Psoas muscle (tissue), 8 donors: ENCODE results near the gene ZBTB16. TPM values are rescaled to one million over a fixed set of nuclear protein-coding genes. Genes with fewer than 3 reads are reported as not detected.

Source experiments
- ATAC-seq, 4 donors: fragments of 200-7000 bp; cut with Tn5 transposase; one replicate each; pipeline ENCODE4 v1.9.1; 2020; ENCODE audit warnings: moderate library complexity in 3 of 4, mild to moderate bottlenecking in 2 of 4
- DNase-seq, 2 donors: peaks; one replicate each; pipeline ENCODE4 v3.0.0-alpha.2; 2020
- H3K27ac ChIP-seq: fragments of 200-600 bp; one replicate; pipeline ENCODE4 v1.8.0; 2022
- H3K27me3 ChIP-seq, 3 donors: fragments of 200-600 bp in 1 of 3; one replicate each; pipeline versions ENCODE4 v1.6.1 to v1.8.0; 2013 to 2022; ENCODE audit warnings: low read length in 2 of 3, mild to moderate bottlenecking in 2 of 3, moderate library complexity in 1 of 3; ENCODE audit not compliant: insufficient read depth in 3 of 3
- H3K36me3 ChIP-seq, 2 donors: fragments of 200-600 bp in 1 of 2; one replicate each; pipeline versions ENCODE4 v1.6.1 to v1.8.0; 2013 to 2022; ENCODE audit warnings: low read depth in 1 of 2, mild to moderate bottlenecking in 1 of 2, moderate library complexity in 1 of 2; ENCODE audit not compliant: insufficient read depth in 1 of 2
- H3K4me1 ChIP-seq: fragments of 200-600 bp; one replicate; pipeline ENCODE4 v1.8.0; 2022
- H3K4me3 ChIP-seq: fragments of 200-600 bp; one replicate; pipeline ENCODE4 v1.8.0; 2022; ENCODE audit warnings: mild to moderate bottlenecking
- H3K9me3 ChIP-seq: fragments of 200-600 bp; one replicate; pipeline ENCODE4 v1.8.0; 2022
- CTCF ChIP-seq: fragments of 200-600 bp; IDR thresholded peaks from one replicate; pipeline ENCODE4 v1.8.0; 2022; ENCODE audit warnings: antibody characterized with exemption
- WGBS, 3 donors: extraction: QIAGEN DNeasy Blood & Tissue Kit; methylation state at CpG; one replicate each; pipeline versions ENCODE4 v1.1.6 to v1.1.7; 2013; 5-methylcytosine and 5-hydroxymethylcytosine counted together
- intact Hi-C, 2 donors: fragments of 100-400 bp; cut with DNase I; formaldehyde crosslinking; loops; one replicate each; pipeline versions ENCODE4 v1.11.0 to v1.14.2; 2022
- polyA plus RNA-seq, 3 donors: library from polyadenylated mRNA; stranded (reverse); fragments of 200-250 nt; gene quantifications; one replicate each; pipeline ENCODE4 v1.2.3, GENCODE V29; 2013
- total RNA-seq, 4 donors: library from RNA; stranded (reverse); fragmentation: NEBNext Ultra II Directional in 2 of 4; extraction: Animal tissue kit (Norgen Biotek cat#: 25700) in 2 of 4; gene quantifications; one replicate each; pipeline versions ENCODE4 v1.2.1 to v1.2.4, GENCODE V29; 2021 to 2023
- donor health status: healthy with polysubstance abuse.
- donor health status: DM: no; HTN: no; CAD: no; lungs with moderate emphysema.
- donor health status: Bipolar disorder and iron deficiency.
- donor health status: healthy.
- donor health status: DM: yes; HTN: yes; CAD: no.
- donor health status: DM: no; HTN: no; CAD: no.
- donor health status: DM: no; HTN: no; CAD: no.
- donor health status: DM: yes; HTN: yes; CAD: no.

ZBTB16 gene
- total and polyA plus RNA-seq, 7 donors: 11.7 to 299 (median 89.8) TPM

DNA sequence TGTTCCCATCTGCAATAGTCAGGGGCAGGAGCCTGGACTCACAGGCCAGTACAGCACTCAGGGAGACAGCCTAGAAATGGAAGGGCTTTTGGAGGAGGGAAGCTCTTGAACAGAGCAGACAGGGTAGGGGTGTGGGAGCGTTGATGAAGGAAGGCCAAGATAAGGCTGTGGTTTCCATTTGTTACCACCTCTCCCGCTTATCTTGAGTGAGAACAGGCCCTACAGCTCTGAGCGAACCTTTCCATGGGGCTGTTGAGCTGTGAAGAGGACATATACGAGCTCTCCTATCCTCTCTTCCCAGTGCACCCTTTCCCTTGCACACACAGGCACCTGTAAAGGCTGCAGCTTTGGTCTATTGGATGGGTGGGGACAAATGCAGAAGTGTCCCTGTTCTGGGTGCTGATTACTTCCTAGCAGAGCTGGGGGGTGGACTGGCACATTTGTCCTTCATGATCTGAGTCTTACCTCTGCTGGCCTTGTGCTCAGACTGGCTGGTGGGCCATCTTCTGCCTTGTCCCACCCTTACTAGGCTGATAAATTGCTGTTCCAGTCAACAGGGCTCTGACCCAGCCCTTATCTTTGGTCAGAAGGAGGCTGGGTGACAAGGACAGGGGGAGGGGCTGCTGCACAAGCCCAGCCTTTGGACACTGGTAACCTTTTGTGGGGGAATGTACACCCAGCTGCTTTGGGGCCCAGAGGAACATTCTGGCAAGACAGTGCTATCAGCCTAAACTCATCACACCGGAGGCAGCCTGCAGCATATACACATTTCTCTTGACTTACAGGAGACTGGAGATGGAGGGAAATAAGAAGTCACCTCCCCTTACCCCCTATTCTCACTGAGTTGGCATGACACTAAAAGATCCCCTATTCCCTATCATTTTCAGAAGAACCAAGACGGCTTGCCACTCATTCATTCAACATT is 156.6 kb downstream of the ZBTB16 start:
- no peak for TF ChIP-seq CTCF
- intact Hi-C loops: no loop called here
- WGBS, 3 donors: 76 to 86% (median 81%) methylated on average over 6 of the region's 6 CpGs
- ATAC-seq: no peak
- H3K9me3 ChIP-seq: no peaks in the 10 kb centered on the region
- peak overlapping the region; percentile 73 for H3K27ac ChIP-seq
- DNase-seq: no peak
- H3K4me1 ChIP-seq: peaks cover 98% of the 10 kb centered on the region
- peaks cover 0 to 29% of the 10 kb centered on the region in 2 donors for H3K36me3 ChIP-seq
- H3K27me3 ChIP-seq: no peaks in the 10 kb centered on the region
- no peak overlapping the region for H3K4me3 ChIP-seq

- DNase-seq (no peak), ATAC-seq (no peak)
- no peak for TF ChIP-seq CTCF
- WGBS, 3 donors: 74 to 89% (median 78%) methylated on average over 2 of the region's 2 CpGs
- intact Hi-C loops: no loop called here
- Histone ChIP-seq H3K4me3 (no peak overlapping the region), H3K9me3 (no peaks in the 10 kb centered on the region), H3K27me3 (no peaks in the 10 kb centered on the region), H3K4me1 (peaks cover 98% of the 10 kb centered on the region), H3K36me3 (peaks cover under 1 to 27% of the 10 kb centered on the region in 2 donors), H3K27ac (peak overlapping the region; percentile 73)
These were observed 157.3 kb downstream of the ZBTB16 start for GRCh38 chr11:114216796-114217180.

GRCh38 chr11:114218508-114218907 is 159.0 kb downstream of the ZBTB16 start:
- H3K4me3 ChIP-seq: no peak overlapping the region
- peaks cover 92% of the 10 kb centered on the region for H3K4me1 ChIP-seq
- DNase-seq (no peak), ATAC-seq (no peak)
- peak overlapping the region; percentile 73 for H3K27ac ChIP-seq
- no peak for TF ChIP-seq CTCF
- intact Hi-C loops: no loop called here
- H3K36me3 ChIP-seq: peaks cover 3 to 32% of the 10 kb centered on the region in 2 donors
- H3K27me3 ChIP-seq: no peaks in the 10 kb centered on the region
- H3K9me3 ChIP-seq: no peaks in the 10 kb centered on the region
- WGBS, 3 donors: 46 to 72% (median 56%) methylated on average over 3 of the region's 3 CpGs

DNA sequence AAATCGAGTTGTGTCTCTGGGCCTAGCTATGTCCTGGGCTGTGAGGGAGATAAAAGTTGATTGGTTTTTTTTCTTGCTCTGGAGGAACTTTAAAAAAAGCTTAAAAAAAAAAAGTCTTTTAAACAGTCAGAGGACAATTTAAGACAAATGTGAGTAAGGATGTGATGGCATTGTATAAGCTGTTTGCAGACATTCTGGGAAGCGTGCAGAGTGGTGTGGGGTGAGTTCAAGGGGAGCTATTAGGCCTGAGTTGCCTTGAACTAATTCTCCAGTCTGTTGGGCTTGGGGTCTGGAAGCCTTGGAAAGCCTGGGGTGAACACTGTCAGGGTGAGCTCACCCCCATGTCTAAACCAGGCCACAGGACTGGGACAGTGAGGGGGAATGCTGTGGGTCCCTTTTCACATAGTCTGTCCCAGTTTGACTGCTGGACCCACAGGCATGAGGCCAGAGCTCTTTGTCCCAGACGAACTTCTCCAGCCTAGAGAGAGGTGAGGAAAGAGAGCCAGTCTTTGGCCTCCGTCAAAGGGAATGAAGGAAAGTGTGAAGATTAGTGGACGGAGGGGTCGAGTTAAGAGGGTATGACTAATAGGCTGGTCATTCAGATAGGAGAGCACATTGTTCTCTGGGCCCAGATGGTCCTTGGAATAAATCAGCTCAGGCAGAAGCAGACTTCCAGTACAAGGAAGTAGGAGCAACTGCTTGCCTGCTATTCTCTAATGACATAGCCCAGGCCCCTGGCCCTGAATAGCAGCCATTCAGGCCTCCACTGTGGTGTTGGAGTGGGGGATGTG is 160.2 kb downstream of the ZBTB16 start:
- Histone ChIP-seq H3K27me3 (no peaks in the 10 kb centered on the region), H3K9me3 (no peaks in the 10 kb centered on the region), H3K4me3 (no peak overlapping the region), H3K27ac (peak overlapping the region; percentile 68), H3K36me3 (peaks cover 3 to 36% of the 10 kb centered on the region in 2 donors), H3K4me1 (peaks cover 92% of the 10 kb centered on the region)
- ATAC-seq (peak; percentile 29 to 80 (median 76)), DNase-seq (no peak)
- 28 to 37% (median 33%) methylated on average over 6 of the region's 6 CpGs for WGBS, 3 donors
- intact Hi-C loops: no loop called here
- no peak for TF ChIP-seq CTCF
